TTC549 (cell line): ENCODE data around the gene CEP120.
"Not testable (repeated sequence)": the region's sequence is repeated elsewhere in the genome, so short reads cannot be mapped to it uniquely, and the experiment has no call there.

Source experiments
- FAIRE-seq: peaks from 2 replicates; lab custom pipeline; 2012; peaks lifted over from hg19 to GRCh38; lab: Jason Lieb, UNC

CEP120 gene

DNA sequence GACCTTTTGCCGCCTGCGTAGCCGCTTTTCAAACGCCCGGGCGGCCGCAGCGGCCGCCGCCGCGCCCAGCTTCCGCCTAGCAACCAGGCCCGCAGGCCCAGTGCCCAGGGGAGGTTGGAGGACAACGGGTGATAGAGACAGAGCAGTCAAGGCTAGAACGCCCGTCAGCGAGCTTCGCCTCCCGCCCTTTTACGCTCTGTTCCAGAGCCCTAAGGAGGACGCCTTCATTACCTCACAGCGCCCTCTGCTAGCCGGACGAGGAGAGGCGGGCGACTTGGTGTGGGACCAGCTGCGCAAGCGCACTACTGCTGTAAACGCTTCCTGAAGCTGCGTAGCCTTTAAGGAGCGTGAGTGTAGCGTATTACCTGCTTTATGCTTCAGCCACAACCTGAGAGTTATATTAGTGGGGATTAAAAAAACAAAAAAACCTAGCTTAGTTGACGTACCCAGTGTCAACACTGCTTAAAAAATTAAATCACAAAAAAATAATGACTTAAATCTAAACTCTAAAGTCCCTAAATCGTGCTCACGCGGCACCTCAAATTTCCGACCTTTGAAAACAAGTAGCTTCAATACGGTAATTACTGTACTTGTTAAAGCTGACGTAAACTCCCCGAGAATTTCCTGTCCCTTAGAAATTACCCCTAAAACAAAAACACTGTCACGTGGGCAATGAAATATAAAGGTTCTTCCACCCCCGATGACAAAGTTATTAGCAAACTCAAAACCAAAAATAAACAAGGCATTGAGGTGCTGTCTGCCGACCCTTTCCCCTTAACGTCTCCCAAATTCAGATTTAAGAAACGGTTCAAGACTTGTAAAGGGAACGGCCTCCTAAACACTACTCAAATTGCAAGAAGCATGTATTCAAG is at the start of gene CEP120:
TSS of gene CEP120 (minus strand) at position 126 of the 872 bp plus-strand sequence. CDS start 405 bp downstream, outside the sequence.
- FAIRE-seq, result peak; percentile 84

DNA sequence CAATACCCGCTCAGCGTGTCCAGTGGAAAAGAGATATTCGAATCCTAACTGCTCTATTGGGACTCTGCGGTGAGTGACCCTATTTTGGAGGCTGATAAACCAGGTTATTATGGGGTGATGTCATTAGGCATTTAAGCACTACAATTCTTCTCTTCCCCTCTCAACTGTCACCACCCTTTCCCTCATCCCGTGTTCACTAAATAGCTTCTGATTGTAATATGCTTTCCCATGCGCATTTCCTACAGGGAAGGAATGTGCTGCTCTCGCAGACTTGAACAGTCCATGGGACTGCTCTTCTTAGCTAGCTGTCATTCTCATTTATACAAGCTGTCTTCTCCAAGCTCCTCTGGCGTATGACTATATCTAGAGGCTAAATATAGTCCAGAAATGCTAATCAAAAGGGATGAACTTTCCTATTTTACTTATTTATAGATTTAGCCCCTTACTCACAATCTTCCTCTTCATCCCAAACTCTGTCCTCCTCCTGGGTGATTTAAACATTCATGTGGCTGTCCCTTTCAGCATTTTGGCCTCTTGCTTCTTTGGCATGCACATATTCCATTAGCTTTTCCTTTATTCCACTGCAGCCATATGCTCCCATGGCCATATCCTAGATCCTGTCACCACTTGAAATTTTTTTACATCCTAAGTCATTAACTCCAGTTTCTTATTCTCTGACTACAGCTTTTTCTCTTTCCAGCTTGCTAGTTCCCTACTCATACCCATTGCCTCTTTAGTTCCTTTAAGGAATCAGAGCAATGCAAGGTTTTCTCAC is 49.1 kb upstream of the CEP120 start:
- no peak for FAIRE-seq

DNA sequence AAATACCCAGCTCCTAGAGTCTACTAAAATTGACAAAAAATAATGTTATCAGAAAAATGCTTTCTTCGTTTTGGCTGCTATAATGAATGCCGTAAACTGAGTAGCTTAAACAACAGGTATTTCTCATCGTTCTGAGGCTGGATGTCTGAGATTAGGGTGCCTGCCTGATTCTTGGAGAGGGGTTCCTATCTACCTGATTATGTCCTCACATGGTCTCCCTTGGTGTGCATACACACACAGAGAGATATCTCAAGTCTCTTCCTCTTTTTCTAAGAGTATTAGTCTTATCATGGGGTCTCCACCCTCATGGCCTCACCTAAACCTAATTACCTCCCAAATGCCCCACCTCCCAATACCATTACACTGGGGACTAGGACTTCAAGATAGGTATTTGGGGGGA is 48.2 kb upstream of the CEP120 start:
- no peak for FAIRE-seq

DNA sequence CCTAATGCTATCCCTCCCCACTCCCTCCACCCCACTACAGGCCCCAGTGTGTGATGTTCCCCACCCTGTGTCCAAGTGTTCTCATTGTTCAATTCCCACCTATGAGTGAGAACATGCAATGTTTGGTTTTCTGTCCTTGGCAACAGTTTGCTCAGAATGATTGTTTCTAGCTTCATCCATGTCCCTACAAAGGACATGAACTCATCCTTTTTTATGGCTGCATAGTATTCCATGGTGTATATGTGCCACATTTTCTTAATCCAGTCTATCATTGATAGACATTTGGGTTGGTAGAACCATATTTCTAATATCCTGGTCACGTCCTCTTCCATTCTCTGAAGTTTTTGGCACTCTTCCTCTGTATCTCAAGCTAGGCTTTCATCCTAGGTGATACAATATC is 43.6 kb upstream of the CEP120 start:
- FAIRE-seq, result not testable (repeated sequence)

DNA sequence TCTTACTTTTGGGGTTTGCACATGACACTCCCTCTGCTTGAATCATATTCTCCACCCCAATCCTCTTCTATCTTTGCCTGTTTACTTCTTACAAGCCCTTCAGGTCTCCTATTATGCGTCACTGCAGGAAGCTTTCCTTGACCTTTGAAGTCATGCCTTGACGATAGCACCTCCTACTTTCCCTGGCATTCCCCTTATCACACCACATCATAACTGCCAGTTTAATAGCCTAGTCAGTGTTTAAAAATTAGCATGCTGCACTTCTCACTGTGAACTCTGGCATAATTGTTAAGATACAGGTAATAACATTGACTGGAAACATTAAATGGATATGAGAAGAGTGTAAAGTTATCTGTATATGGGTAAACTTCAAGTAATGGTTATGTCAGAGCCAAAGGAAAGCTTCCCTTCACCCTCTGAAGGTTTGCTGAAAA is 37.1 kb upstream of the CEP120 start:
- no peak for FAIRE-seq

DNA sequence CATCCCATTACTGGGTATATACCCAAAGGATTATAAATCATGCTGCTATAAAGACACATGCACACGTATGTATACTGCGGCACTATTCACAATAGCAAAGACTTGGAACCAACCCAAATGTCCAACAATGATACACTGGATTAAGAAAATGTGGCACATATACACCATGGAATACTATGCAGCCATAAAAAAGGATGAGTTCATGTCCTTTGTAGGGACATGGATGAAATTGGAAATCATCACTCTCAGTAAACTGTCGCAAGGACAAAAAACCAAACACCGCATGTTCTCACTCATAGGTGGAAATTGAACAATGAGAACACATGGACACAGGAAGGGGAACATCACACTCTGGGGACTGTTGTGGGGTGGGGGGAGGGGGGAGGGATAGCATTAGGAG is 35.8 kb upstream of the CEP120 start:
- FAIRE-seq, result not testable (repeated sequence)

DNA sequence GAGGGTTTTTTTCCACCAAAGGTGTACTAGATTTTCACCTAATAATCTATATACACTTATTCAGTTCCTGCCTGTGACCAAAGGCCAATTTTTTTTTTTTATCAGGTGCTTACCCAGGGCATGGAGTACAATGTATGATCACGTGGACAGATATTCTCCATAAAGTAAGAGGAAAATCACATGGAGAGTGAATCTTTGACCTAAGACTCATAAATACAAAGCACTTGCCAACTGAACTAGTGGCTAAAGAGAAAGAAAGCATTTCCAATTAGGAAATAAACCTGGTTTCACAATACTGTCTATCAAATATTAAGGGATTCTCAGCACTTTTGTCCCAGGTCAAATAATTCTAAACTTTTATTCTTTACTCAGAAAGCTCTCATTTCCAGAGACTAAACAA is 33.0 kb upstream of the CEP120 start:
- no peak for FAIRE-seq

DNA sequence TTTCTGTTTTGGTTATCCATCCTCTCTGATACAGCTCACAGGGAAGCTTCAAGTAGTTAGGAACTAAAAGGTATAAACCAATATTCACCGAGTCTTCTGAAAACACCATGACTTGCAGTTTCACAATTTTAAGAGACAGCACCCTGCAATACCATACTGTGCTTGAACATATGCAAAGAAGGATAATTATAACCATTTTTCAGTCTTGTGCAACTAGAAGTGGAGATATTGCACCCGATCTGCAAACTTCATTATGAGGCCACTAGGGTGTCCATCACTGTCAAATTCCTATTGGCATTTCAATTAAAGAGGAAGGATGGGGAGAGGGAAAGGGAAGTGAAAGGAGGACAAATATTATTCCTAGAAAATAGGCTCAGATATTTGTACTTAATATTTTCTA is 32.4 kb upstream of the CEP120 start:
- FAIRE-seq, result no peak

DNA sequence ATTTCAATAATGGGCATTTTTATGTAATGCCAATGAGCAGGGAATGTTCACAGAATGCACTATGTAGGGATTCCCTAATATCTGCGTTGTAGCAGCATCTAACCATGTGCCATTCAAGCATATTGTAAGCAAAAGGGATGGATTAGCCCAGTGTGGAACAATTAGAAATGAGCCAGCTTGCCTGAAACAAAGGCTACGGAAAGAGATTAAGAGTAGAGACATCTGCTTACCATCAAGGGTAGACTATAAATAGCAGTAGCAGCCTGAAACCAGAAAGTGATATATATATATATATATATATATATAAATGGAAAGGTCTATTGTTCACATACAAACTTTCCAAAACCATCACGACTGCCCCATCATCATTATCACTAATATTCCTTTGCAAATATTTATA is 31.9 kb upstream of the CEP120 start:
- FAIRE-seq, result no peak

DNA sequence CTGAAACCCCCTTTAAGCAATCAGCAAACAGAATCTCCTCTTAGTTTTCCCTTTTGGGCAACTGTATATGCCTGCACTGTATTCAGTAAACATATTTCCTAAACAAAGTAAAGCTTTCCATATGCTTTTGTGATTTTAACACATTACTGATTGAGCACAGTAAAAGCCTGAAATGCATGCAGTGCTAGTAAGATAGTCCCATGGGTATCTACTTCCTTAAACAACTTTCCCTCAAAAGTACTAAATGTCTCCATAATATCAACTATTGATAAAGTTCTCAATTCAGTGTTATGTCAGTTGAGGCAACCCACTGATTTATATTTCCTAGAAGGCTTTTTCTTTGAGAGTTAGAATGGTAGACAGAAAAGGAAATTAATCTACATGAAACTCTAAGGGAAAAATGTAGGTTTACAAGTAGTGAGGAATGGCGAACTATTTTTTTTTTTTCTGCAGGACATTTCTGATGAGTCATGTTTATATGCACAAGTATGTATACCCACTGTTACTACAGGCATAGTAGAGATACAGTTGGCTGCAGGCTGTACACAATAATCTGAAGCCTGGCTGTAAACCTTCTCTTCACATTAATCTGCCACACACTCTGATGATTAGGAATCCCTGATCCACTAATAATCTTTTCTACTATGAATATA is 31.2 kb upstream of the CEP120 start:
- no peak for FAIRE-seq

DNA sequence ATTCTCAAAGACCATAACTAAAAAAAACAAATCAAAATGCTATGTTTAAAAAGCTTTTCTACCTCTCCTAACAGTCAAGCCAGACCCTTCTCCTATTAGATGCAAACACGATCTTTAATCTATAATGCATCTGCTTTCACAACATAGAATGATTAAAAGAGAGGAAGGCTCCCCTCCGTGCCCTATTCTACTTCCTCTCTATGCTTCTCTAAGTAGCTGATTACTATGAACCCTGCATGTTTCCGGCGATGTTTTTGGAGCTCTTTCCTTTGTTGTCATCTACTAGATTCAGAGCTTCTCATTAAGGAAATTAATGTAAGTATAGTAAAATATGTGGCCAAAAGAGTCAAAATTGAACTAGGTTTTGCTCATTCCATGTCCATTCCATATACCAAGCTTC is 29.2 kb upstream of the CEP120 start:
- no peak for FAIRE-seq

DNA sequence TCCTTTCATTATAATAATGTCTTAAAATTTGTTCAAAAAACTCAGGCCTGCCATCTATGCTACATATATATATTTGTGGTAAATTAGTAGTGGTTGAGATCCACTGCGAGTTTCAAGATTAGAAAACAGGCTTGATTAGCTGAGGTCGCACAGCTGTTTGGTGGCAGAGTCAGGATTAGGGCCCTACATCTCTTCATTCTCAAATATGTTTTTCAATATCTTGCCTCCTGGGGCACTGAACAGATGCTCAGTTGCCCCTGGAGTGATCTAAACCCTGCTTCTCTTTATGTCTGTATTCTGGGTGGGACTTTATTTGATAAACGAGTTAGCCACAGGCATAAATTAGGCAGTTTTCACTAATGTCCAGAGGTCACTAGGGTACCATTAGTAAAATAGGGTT is 27.8 kb upstream of the CEP120 start:
- FAIRE-seq, result no peak

DNA sequence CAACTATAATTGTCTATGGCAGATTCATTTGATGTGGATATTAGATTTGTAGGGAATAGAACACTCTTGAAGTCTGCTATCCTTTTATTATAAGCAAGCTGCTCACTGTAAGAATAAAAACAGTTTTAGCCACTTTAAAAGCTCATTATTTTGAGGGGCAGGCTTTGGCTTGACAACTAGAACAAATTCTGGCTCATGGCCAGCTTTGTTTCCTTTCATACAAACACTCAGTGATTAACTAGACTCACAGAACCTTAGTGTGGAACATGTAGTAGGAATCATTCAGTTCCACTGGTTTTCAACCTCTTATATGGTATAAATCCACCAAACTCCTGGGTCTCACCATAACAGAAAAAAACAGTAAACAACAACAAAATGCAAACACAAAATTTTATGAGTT is 27.4 kb upstream of the CEP120 start:
- FAIRE-seq, result no peak

DNA sequence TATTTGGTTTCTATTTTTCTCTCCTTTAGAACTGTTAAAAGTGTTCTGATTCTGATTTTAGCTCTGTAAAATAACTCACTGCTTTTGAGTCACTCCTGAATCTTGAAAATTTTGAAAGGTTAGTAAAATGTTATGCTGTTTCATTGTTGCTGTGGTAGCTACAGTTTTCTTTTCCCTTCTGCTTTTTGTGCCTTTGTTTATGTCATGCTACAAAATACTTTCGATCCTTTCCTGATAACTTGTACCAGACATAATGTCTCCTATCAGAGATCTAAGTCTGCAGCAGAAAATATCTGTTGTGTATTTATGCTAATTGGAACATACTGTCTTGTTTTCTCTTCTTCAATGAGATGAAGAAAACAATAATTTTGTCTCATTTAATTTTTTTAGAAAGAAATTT is 26.9 kb upstream of the CEP120 start:
- FAIRE-seq, result peak; percentile 5

DNA sequence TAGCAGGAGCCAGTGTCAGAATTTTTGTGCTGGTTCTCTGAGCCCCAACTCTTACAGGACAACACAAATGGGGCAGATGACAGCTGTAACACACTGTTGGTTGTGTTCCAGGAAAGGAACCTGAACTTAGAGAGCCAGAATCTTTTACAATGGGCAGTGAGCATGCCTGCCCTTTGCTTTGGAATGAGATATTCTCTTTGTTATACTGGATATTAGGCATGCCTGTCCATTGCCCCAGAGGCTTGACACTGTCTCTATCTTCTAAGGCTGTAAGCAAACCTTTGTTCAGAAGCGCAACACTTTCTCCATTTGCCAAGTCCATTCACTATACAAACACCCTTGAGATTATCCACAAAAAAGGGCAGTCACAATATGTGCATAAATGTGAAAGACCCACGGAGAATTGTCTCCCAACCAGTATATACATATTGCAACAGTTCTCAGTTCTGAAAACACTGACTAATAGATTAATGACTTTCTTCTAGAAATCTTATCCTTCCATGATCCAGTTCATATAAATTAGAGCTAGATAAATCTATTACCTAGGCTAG is 26.3 kb upstream of the CEP120 start:
- no peak for FAIRE-seq

DNA sequence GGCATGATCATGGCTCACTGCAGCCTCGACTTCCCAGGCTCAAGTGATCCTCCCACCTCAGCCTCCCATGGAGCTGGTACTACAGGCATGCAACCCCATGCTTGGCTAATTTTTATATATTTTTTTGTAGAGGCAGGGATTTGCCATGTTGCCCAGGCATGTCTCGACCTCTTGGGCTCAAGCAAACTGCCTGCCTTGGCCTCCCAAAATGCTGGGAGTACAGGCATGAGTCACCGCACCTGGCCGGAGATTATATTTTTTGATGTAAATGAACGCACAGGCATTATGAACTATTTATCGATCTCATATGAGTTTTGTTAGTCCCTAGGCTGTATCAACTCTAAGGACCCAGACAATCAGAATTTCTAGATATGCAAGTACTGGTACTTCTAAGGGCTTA is 25.5 kb upstream of the CEP120 start:
- no peak for FAIRE-seq

DNA sequence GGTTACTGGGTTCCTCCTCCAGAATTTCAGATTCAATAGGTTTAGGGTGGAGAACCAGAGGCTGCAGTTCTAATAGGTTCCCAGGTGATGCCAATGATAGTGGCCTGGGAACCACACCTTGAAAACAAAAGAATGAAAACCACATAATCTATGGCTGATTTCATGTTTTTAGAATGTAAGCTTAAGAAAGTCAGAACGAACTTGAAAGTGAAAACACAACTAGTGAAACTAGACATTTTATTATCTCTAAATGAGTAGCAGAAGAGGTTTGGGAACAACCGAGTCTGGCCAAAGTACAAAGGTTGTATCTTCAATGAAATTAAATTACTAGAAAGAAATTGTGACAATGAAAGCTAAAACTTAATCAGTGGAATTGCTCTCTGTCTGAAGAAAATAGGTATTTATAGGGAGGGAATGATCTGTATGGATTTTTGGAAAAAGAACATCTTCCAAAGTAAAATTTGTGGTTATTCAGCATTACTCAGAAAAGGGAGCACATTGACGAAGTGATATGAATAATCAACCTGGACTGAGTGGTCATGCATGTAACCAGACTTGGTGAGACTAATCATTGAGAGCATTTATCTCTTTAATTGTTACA is 24.9 kb upstream of the CEP120 start:
- FAIRE-seq, result no peak

DNA sequence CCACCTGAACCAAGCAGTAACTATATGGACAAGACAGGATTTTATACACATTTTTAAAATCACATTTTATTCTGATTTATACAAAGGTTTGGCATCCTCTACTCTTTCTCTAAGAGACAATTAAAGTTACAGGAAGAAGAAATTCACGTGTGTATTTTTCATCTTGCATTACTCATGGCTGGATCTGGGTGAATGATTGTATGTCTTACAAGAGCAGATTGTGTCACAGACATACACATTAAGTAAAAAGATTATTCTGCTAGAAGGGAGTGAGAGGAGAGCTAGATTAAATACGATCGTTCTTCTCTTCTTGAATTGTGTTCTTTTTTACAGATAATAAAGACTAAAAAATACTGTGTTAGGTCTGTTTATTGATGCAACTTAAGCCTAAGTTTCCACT is 20.8 kb upstream of the CEP120 start:
- FAIRE-seq, result no peak

DNA sequence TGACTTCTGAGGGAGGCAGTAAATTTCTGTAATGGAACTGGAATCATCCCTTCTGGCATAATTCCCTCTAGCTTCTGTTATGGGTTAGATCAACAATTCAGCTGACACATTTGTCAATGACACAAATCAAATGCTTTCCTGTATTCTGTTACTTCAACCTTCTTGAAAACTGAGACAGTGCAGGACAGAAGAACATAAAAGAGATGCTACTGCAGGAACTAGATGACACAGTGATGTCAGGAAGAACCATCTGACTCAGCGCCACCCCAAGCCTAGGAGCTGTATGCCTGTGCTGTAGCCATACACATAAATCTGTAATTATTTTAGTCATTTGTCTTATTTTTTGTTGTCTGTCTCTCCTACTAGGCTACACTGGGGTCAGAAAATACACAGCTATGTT is 18.2 kb upstream of the CEP120 start:
- FAIRE-seq, result no peak

DNA sequence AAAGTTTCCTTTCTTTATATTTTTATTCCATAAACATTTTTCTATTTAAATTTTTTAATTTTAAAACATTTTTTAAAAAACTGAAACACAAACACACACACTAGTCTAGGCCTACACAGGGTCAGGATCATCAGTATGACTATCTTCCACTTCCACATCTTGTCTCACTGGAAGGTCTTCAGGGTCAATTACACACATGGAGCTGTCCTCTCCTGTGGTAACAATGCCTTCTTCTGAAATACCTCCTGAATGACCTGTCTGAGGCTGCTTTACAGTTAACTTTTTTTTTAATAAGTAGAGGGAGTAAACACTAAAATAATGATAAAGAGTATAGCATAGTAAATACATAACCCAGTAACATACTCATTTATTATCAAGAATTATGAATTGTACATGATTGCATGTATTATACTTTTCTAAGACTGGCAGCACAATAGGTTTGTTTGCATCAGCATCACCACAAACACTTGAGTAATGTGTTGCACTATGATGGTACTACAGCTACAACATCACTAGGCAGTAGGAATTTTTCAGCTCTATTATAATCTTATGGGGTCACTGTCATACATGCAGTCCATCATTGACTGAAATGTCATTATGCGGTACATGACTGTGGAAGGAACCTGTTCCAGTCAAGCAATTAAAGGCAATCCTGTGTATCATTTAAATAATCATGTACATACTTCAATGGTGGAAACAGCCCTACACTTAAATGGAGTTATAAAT is 17.4 kb upstream of the CEP120 start:
- no peak for FAIRE-seq

DNA sequence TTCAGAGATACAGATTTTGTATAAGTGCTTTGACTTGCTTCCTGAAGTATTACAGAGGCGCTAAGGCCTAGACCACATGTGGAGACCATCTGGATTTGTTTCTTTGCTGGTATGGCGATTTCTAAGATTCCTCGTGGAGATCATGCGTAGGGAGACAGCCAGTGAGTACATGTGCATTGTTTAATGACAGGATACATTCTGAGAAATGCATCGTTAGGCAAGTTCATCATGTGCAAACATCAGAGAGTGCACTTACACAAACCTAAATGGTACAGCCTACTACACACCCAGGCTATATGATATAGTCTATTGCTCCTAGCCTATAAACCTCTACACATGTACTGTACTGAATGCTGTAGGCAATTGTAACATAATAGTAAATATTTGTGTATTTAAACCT is 16.5 kb upstream of the CEP120 start:
- no peak for FAIRE-seq

DNA sequence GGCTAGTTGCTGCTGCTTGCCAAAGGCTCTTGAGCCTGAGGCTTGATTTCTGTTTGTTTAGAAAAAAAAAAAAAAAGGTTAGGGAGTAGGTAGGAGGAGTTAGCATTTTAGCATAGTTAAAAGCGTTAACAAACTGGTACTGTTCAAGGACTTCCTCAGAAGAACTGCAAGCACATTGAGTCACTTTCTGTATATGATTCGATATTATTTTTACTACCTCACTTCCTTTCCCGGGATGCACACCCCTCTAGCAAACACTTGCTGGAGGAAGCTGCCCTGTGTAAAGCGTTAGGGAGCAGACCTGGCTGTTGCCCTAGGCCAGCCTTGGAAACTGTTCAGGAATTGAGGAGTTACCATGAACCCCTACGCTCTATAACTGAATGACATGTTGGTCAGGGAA is 15.7 kb upstream of the CEP120 start:
- no peak for FAIRE-seq
